Peyer's patch (tissue), 4 donors: ENCODE results near the gene GLUL.

Experiments used
- CTCF ChIP-seq, 6 experiments: fragments of 450-650 bp in 4 of 6; fragments of 200-600 bp in 2 of 6; sonication (generic) in 1 of 6; IDR thresholded peaks; one replicate each; pipeline ENCODE4 v1.5.1; 2017 to 2019; ENCODE audit warnings: antibody characterized with exemption in 6 of 6, mild to moderate bottlenecking in 3 of 6, moderate library complexity in 1 of 6
- POLR2A ChIP-seq, 2 donors: fragments of 450-650 bp; IDR thresholded peaks; one replicate each; pipeline ENCODE4 v1.5.1; 2017; ENCODE audit warnings: antibody characterized with exemption in 2 of 2, mild to moderate bottlenecking in 2 of 2, moderate library complexity in 2 of 2

DNA sequence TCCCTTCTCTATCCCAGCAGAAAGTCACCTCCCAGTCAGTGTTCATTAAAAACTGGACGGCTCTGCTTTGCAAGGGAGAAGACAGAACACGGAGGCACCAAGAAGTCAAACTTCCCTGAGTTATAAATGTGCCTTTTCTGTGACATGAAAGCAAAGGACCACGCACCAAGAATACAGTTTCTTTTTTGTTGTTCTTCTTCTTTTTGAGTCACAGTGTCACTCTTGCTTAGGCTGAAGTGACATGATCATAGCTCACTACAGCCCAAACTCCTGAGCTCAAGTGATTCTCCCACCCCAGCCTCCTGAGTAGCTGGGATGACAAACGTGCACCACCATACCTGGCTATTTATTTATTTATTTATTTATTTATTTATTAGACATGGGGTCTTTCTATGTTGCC, 22.7 kb downstream of the GLUL start:
- TF ChIP-seq CTCF (IDR thresholded peaks at IDR 0.05) (no peak), POLR2A (IDR thresholded peaks at IDR 0.05) (no peak)
